PC-3 (cell line): ENCODE measurements around the gene NADSYN1.

Experiments
- CTCF ChIP-seq: fragments of 300-600 bp; sonication (generic); conservative IDR thresholded peaks from 2 replicates; pipeline ENCODE4 v1.5.1; 2017; ENCODE audit warnings: antibody characterized with exemption, low read depth, mild to moderate bottlenecking, low read length
- EZH2 ChIP-seq: fragments of 300-600 bp; sonication (generic); IDR thresholded peaks from one replicate; pipeline ENCODE4 v1.6.1; 2017; ENCODE audit warnings: antibody characterized with exemption, mild to moderate bottlenecking, low read length; ENCODE audit not compliant: unreplicated experiment
- EZH2phosphoT487 ChIP-seq: fragments of 300-600 bp; sonication (generic); IDR thresholded peaks from 2 replicates; pipeline ENCODE4 v1.6.1; 2018; ENCODE audit warnings: mild to moderate bottlenecking, antibody characterized with exemption, low read length, borderline replicate concordance

GRCh38 chr11:71477641-71478527, 24.9 kb downstream of the NADSYN1 start:
- TF ChIP-seq CTCF (no peak), EZH2 (no peak), EZH2phosphoT487 (no peak)
